Activated CD4-positive, alpha-beta T cell treated with anti-CD3 and anti-CD28 coated beads, Interleukin-2, amount 50 U/mL, for 16 hours (primary cell): Measurements from ENCODE around the gene WNK2.

ENCODE experiments used
- DNase-seq: peaks from one replicate; pipeline ENCODE4 v3.0.0-alpha.2; 2020

WNK2 gene

GRCh38 chr9:93203026-93203717 lies 19.2 kb downstream of the WNK2 start:
- no peak for DNase-seq

DNA sequence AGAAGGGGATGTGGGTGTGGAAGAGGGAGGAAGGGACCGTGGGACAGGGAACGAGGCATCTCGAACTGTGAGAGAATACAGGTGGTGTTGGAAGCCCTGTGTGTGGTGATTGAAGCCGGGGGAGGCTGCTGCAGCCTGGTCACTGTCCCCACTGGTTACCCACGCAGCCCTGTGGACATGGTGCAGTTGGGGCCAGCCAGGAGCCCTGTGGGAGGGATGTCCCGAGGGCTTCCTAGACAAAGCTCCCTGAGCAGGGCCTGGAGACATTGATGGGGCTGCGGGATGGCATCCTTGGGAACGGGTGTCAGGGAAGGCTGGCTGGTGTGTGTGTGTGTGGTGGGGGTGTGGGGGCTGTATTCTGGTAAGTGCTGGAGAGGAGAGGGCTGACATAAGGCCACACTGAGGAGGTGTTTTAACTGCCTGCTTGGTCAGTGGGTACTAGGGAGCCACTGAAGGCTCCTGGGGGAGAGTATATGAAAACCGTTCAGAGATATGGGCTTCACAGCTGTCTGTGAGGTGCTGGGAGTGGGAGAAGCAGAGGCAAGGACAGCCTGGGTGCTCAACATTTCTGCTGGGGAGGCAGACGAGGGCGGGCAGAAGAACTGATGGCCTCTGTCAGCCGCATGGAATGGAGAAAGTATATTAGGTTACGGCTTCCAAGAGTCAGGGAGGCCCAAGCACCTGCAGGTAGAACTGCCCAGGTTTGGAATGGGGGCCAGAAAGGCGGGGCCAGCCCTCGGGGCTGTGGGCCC lies 20.0 kb downstream of the WNK2 start:
- no peak for DNase-seq

DNA sequence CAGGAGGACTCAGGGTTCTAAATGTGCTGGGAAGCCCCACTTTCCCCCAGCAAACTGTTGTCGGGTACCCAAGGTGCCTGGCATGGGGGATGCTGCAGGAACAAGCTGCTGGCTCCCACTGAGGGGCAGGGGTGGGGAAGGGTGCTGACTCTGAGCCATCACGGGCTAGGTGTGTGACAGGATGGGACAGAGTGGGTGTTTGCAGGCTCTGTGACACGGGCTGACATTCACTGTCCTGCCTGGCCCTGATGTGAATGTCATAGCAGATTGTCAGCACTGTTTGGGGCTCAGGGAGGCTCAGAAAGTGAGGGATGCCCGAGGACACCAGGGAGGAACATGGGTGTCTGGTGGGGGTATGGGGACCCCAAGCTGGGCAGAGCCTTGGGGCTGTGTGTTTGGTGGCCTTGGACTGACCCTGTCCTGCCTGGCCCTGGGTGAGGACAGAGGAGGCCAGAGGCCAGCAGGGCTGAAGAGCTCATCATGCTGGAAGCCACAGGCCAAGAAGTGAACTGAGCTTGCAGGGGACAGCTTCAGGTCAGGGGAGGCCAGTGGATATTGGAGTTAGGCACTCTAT lies 20.6 kb downstream of the WNK2 start:
- no peak for DNase-seq

DNA sequence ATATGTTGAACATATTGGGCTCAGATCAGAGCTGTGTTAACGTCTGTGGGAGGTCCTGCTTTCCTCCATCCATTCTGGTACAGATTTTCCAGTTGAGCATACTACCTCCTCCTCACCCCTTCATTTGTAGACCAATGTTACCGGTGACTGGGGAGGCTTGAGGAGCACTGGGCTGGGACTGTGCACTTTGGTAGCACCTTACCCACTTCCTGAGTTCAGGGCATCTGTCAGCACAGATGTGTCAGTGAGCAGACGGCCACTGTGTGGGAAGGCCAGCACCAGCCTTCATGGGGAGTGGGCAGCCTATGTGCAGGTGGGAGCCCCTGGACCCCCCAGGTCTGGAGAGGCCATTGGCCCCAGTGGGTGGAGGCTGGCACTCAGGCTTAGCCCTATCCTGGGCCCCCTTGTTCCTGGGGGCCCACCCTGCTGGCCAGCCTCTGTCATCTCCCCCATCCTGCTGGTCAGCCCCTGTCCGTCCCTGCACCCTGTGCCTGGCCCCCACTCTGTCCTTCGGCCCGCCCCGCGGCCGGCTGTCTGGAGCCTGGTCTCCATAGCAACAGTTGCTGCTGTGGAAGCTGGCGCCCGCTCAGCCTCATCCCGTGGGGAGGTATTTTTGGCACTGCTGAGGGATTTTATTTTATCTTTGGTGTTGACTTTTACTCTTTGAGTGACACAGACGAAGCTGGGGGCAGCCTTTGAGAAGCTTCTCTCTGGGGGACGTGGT lies 21.3 kb downstream of the WNK2 start:
- DNase-seq: no peak

- no peak for DNase-seq
These were observed 22.1 kb downstream of the WNK2 start for GRCh38 chr9:93205896-93206575.

- DNase-seq: no peak
These were observed 22.7 kb downstream of the WNK2 start for GRCh38 chr9:93206576-93207155.

DNA sequence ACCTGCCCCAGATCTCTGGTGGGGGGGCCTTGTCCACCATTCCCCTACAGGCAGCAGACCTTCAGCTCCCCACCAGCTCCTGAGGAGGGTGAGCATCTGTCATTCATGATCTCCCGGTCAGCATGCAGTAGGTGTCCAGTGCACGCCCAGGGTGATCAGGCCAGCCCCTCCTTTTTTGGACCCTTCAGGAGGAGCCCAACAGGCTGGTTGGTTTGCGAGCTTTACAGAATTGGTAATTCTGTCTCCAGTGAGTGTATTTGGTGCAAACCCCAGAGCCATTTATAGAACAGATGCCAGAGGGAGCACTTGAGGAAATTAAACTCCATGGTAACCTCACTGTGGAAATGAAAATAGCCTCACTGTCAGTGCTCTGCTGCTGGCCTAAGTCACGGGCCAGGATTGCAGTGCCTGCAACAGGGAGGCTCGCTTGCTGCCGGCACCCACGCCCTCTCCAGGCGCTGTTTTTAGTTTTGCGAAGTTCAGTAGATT lies 23.4 kb downstream of the WNK2 start:
- DNase-seq: no peak

DNA sequence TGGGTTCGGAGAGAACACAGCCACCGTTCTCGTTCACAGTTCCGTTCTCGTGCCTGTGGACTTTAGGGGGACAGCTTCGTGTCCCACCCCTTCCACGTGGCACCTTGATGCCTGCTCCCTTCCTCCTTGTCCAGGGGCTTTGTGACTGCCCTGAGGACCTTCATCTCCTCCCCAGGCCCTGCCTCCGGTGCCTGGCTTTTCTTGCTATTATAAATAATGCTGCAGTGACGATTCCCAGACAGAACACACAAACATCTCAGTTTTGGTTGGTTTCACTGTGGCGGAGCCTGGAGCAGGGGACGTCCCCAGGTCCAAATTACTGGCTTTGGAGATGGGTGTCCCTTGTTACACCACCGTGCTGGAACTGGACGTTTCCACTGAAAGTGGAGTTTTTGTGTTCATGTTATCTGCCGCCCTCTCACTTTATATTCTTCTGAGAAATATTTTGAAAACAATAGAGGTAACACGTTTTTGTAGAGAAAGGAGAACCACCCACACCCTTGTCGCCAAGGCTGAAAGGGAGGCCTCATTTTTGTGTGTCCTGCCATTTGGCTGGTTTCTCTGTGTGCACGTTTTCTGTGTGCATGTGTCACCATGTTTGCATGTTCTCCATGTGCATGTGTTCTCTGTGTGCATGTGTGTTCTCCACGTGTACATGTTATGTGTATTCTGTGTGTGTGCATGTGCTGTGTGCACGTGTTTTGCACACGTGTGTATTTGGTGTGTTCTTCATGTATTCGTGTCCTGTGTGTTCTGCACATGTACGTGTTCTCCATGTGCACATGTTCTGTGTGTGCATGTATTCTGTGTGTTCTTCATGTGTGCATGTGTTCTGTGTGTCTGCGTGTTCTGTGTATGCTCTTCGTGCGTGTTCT lies 24.2 kb downstream of the WNK2 start:
- no peak for DNase-seq

GRCh38 chr9:93209097-93209496 lies 25.2 kb downstream of the WNK2 start:
- no peak for DNase-seq

DNA sequence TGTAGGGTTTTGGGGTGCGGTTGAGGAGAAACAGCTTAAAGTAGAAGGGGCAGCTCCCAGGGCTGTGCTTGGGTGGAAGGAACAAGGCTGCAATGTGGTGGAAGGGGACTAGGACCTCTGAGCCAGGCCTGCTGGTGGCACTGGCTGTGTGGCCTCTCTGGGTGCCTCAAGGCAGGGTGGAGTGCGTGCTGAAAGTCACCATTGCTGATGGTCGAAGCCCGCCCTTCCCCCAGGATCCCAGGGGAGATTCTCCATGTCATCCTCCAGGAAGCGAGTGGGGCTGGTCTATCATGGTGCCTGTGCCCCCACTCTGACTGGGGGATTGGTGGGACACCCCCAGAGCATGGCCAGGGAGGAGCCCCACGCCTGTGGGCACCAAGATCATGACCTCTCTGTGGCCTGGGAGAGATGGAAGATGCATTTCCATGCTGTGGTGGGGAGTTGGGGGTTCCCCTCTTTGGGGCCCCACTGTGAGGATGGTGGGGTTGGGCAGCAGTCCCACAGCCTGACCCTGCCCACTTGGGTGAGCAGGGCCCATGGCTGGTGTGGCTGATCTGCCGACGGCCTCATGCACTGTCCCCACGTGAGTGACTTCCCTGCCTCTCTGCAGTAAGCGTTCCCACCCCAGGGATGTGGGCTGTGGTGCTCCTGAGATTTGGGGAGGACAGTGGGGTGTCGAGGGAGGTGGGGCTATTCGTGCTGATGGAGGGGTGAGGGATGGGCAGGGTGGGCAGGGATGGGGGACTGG lies 25.8 kb downstream of the WNK2 start:
- DNase-seq: no peak

DNA sequence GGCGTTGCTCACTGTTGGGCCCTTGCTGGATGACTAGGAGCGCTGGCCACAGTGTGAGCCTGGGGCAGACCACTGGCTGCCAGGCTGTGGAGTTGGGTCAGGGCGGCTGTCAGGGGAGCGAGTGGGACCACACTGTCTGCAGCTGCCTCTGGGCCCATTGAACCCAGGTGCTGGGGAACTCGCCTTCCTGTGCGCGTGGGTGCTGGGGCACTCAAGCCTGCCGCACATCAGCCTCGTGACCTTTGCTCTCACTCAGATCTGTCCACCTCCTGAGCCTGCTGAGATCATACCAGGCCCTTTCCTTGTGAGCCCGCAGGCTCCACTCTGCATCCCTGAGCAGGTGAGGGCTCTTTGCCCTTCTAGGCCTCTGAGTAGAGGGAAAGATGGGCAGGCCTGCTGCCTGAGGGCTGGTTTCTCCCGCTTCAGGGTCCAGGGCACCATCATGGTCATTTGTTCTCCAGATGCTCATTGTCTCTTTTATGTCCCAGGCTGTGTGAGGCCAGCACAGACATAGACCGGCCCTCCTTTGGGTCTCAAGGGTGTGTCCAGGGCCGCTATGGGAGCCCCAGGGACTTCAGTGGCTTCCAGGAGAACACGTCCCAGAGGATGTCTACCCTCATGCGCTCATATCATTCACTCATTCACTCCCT lies 26.5 kb downstream of the WNK2 start:
- DNase-seq: no peak

DNA sequence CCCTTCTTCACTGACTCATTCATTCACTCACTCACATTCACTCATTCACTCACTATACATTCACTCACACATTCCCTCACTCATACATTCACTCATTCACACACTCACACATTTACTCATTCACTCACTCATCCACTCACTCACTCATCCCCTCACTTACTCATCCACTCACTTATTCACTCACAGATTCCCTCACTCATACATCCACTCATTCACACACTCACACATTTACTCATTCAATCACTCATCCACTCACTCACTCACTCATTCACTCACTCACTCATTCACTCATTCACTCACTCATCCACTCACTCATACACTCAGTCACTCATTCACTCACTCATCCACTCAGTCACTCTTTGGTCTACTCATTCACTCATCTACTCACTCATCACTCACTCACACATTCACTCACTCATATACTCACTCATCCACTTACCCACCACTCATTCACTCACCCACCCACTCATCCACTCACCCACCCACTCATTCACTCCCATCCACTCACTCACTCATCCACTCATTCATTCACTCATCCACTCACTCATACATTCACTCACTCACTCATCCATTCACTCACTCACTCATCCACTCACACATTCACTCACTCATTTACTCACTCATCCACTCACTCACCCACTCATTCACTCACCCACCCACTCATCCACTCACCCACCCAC lies 27.2 kb downstream of the WNK2 start:
- DNase-seq: no peak

DNA sequence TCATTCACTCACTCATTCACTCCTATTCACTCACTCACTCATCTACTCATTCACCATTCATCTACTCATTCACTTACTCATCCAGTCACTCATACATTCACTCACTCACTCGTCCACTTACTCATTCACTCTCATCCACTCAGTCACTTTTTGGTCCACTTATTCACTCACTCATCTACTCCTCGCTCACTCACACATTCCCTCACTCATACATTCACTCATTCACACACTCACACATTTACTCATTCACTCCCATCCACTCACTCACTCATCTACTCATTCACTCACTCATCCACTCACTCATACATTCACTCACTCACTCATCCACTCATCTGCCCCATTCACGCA lies 27.7 kb downstream of the WNK2 start:
- DNase-seq: no peak

GRCh38 chr9:93212409-93212808 lies 28.5 kb downstream of the WNK2 start:
- no peak for DNase-seq

DNA sequence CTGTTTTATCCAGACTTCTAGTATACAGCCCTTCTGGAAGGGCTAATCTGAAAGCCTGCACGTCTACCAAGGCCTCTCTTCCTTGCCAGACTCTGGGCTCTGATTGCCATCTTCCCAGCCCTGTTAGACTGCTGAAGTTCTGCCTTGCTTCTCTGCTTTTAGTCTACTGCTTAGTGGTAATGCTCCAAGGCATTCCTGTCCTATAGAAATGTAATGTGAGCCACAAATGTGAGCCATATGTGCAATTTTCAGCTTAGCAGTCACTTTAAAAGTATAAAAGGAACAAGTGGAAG lies 32.1 kb downstream of the WNK2 start:
- no peak for DNase-seq

- no peak for DNase-seq
These were observed 33.8 kb downstream of the WNK2 start for GRCh38 chr9:93217706-93218105.

DNA sequence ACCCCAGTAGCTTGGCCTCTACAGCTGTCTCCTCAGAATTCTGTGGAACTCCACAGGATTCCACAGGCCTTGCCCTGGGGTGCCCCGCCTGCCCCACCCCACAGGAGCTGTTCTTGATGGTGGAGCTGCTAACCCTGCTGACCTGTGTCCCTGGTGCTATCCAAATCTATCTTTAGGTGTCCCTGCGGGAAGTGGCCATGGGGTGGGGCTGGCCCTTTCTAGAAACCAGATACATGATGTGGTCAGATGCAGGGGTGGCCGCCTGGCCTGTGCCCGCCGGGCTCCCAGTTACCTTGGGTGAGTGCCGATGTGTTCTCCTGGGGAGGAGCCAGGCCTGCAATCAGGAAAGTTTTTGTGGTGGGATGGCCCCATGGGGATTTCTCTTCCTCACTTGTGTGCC lies 34.2 kb downstream of the WNK2 start:
- DNase-seq: no peak

DNA sequence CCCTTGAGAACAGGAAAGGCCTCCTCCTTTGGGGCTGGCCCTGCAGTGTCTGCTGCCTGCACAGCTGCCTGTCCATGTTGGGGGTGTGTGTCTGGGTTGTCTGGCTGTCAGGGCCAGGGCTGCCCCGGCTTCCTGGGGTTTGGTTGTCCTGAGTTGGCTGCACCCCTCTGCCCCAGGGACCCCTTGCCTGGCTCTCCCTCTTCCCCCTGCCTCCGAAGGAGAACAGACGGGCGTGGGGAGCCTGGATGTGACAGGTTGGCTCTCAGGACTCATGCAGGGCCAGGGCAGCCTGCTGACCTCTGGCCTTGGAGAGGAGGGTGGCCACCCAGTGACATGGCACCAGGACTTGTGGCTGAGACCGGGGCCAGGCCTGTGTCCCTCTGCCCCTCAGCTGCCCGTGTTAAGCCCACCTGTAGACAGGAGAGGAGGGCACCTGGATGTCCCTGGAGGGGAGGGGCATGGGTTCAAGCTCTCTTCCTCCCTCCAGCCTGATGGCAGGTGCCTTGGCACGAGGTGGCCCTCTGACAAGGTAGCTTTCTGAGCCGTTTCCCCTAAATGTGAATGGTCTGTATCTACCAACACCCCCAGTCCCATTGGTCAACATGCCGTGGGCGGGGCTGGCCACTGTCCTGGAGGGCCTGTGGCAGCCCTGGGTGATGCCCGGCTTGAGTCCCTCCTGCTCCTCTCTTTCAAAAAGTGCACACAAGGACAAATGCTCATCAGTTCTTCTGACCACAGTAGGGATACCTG lies 34.9 kb downstream of the WNK2 start:
- DNase-seq: no peak

DNA sequence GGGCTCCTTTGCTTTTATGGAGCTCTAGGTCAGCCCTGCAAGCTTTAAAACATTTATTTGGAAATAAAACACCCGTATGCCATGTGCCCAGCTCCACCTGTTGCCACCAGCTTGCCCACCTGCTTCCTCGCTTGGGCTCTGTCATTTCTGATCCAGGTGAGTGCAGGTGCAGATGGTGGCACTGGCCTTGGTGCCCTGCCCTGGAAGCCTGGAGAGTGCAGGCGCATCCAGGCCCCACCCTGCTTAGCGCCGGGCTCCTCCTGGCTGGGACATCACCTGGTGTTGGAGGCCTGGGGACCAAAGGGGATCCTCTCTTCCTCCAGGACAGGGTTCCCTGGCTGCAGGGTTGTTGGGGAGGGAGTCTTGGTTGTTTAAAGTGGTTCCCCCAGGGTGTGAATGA lies 35.8 kb downstream of the WNK2 start:
- no peak for DNase-seq
